Ishikawa (cell line): ENCODE measurements around the gene R3HDM2.

Experiments used
- EP300 ChIP-seq: IDR thresholded peaks from 2 replicates; pipeline ENCODE4 v1.6.1; 2012; ENCODE audit warnings: borderline replicate concordance
- MAX ChIP-seq: IDR thresholded peaks from 2 replicates; pipeline ENCODE4 v1.6.1; 2012
- NFIC ChIP-seq: IDR thresholded peaks from 2 replicates; pipeline ENCODE4 v1.6.1; 2012
- REST ChIP-seq: IDR thresholded peaks from 2 replicates; pipeline ENCODE4 v1.6.1; 2012; ENCODE audit warnings: low read depth, mild to moderate bottlenecking

DNA sequence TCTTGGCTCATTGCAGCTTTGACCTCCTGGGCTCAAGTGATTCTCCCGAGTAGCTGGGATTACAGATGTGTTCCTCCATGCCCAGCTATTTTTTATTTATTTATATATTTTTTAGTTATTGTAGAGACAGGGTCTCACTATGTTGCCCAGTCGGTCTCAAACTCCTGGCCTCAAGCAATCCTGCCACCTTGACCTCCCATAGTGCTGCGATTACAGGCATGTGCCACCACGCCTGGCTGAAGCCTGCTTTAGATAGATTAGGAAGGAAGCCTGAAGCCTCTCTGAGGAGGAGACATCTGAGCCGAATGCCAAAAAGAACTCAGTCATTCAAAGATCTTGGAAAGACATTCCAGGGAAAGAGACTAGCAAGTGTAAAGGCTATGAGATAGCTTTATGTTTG, 13.9 kb upstream of the R3HDM2 start:
- no peak for TF ChIP-seq REST
- TF ChIP-seq MAX: no peak
- no peak for TF ChIP-seq EP300
- TF ChIP-seq NFIC: no peak
